K562 (cell line): ENCODE data around the gene SPATA13. TPM values are rescaled to one million over a fixed set of nuclear protein-coding genes. Genes with fewer than 3 reads are reported as not detected.

Source experiments
- ATAC-seq: fragments of 200-7000 bp; cut with Tn5 transposase; 3 replicates; pipeline ENCODE4 v1.9.1; 2020; ENCODE audit warnings: moderate library complexity
- BruUV-seq: library from RNA; stranded (reverse); fragments of 400-500 nt; replicated peaks from 2 replicates; lab custom pipeline; 2021; lab: Mats Ljungman, UMichigan
- CTCF ChIA-PET: fragments of 300-600 bp; formaldehyde crosslinking; extraction: SDS; loops from one replicate; lab custom pipeline; 2021; ENCODE audit warnings: low intra/inter-chr PET ratio; lab: Yijun Ruan, JAX
- POLR2A ChIA-PET: fragments of 300-600, 350-650 bp; sonication (Branson Sonifier 250); formaldehyde crosslinking; extraction: SDS; loops from one replicate; lab custom pipeline; 2021; ENCODE audit warnings: antibody characterized with exemption, inconsistent platforms; lab: Yijun Ruan, JAX
- DNase-seq, 4 experiments: peaks; one replicate each; pipeline versions ENCODE4 v3.0.0 to v3.0.0-alpha.2; 2011 to 2018; ENCODE audit warnings: low spot score in 3 of 4, mixed read lengths in 3 of 4; ENCODE audit errors: extremely low read depth in 1 of 4
- FAIRE-seq: peaks from 2 replicates; lab custom pipeline; 2011; peaks lifted over from hg19 to GRCh38; lab: Jason Lieb, UNC
- H2AFZ ChIP-seq: 2 replicates; pipeline ENCODE4 v1.6.0; 2011; ENCODE audit warnings: low read depth, low read length, control low read depth, inconsistent platforms
- H3K27ac ChIP-seq: fragments of 200-600 bp; 3 replicates; pipeline ENCODE4 v1.8.0; 2011; ENCODE audit warnings: low read depth, mild to moderate bottlenecking, control low read depth, inconsistent platforms, low read length, moderate library complexity, mixed read lengths; ENCODE audit errors: extremely low read depth
- H3K27me3 ChIP-seq, 2 experiments: fragments of 300-600 bp in 1 of 2; 2 replicates in 1 of 2; 3 replicates in 1 of 2; pipeline versions ENCODE4 v1.6.0 to v1.8.0; 2011; ENCODE audit warnings: inconsistent platforms in 2 of 2, low read length in 2 of 2, mild to moderate bottlenecking in 1 of 2, mixed read lengths in 1 of 2, moderate library complexity in 1 of 2; ENCODE audit not compliant: control insufficient read depth in 2 of 2, insufficient read depth in 2 of 2
- H3K36me3 ChIP-seq: fragments of 300-600 bp; 3 replicates; pipeline ENCODE4 v1.8.0; 2011; ENCODE audit warnings: mild to moderate bottlenecking, low read length, inconsistent platforms; ENCODE audit not compliant: control insufficient read depth, insufficient read depth
- H3K4me1 ChIP-seq, 2 experiments: fragments of 200-600 bp in 1 of 2; replicated peaks in 1 of 2; 2 replicates in 1 of 2; 3 replicates in 1 of 2; pipeline versions ENCODE4 v1.5.1 to v1.8.0; 2011; ENCODE audit warnings: inconsistent platforms in 2 of 2, low read length in 2 of 2, mild to moderate bottlenecking in 1 of 2, mixed read lengths in 1 of 2, moderate library complexity in 1 of 2; ENCODE audit not compliant: control insufficient read depth in 2 of 2, insufficient read depth in 2 of 2
- H3K4me2 ChIP-seq: 2 replicates; pipeline ENCODE4 v1.6.1; 2011; ENCODE audit warnings: low read length, control low read depth, inconsistent platforms, mixed read lengths; ENCODE audit not compliant: insufficient read depth
- H3K4me3 ChIP-seq: fragments of 200-600 bp; sonication (generic), shearing (Covaris generic); 2 replicates; pipeline ENCODE4 v1.5.1; 2016; ENCODE audit warnings: control low read depth, inconsistent platforms
- H3K79me2 ChIP-seq: fragments of 200-600 bp; 3 replicates; pipeline ENCODE4 v1.8.0; 2011; ENCODE audit warnings: low read length, inconsistent platforms; ENCODE audit not compliant: control insufficient read depth, insufficient read depth
- H3K9ac ChIP-seq, 2 experiments: 2 replicates each; pipeline versions ENCODE4 v1.6.0 to v1.6.1; 2011; ENCODE audit warnings: low read depth in 2 of 2, low read length in 2 of 2, control low read depth in 1 of 2, inconsistent platforms in 1 of 2, mild to moderate bottlenecking in 1 of 2, mixed read lengths in 1 of 2; ENCODE audit not compliant: insufficient read depth in 1 of 2
- H3K9me1 ChIP-seq: one replicate; pipeline ENCODE4 v1.6.0; 2011; ENCODE audit warnings: inconsistent platforms, mild to moderate bottlenecking, low read length, moderate library complexity; ENCODE audit not compliant: control insufficient read depth, insufficient read depth
- H3K9me3 ChIP-seq: replicated peaks from 2 replicates; pipeline ENCODE4 v1.5.1; 2011; ENCODE audit warnings: low read depth, low read length, inconsistent platforms; ENCODE audit not compliant: control insufficient read depth, insufficient read depth
- H4K20me1 ChIP-seq: replicated peaks from 2 replicates; pipeline ENCODE4 v1.6.1; 2011; ENCODE audit warnings: low read length, inconsistent platforms, mixed read lengths; ENCODE audit not compliant: control insufficient read depth, insufficient read depth
- CCAR2 ChIP-seq: fragments of 200-400 bp; formaldehyde crosslinking; IDR thresholded peaks from 2 replicates; pipeline ENCODE4 v1.6.1; 2017; ENCODE audit warnings: mild to moderate bottlenecking, low read depth, low read length
- CTBP1 ChIP-seq: fragments of 450-650 bp; IDR thresholded peaks from 2 replicates; pipeline ENCODE4 v1.6.1; 2016; ENCODE audit warnings: borderline replicate concordance
- ETV1 ChIP-seq: fragments of 450-650 bp; conservative IDR thresholded peaks from 2 replicates; pipeline ENCODE4 v1.6.1; 2016; ENCODE audit warnings: missing genetic modification characterization, control low read depth, low read depth, missing compliant biosample characterization
- FUS ChIP-seq: fragments of 200-400 bp; formaldehyde crosslinking; optimal IDR thresholded peaks from 2 replicates; pipeline ENCODE3; 2017; ENCODE audit warnings: low read depth, low read length
- GABPB2 ChIP-seq: fragments of 250-450 bp; sonication (Bioruptor Pico); conservative IDR thresholded peaks from 2 replicates; pipeline ENCODE4 v1.5.1; 2021; ENCODE audit warnings: mild to moderate bottlenecking
- HLTF ChIP-seq: fragments of 450-650 bp; IDR thresholded peaks from 2 replicates; pipeline ENCODE4 v1.6.1; 2016
- HNRNPK ChIP-seq: fragments of 200-400 bp; formaldehyde crosslinking; IDR thresholded peaks from one replicate; pipeline ENCODE4 v1.6.1; 2018; ENCODE audit warnings: mild to moderate bottlenecking, low read depth, low read length; ENCODE audit not compliant: poor library complexity, severe bottlenecking
- MED1 ChIP-seq: sonication (generic); formaldehyde crosslinking; IDR thresholded peaks from 2 replicates; pipeline ENCODE4 v1.8.1; 2023; ENCODE audit warnings: missing genetic modification reagents, borderline replicate concordance
- NCOA1 ChIP-seq: fragments of 450-650 bp; IDR thresholded peaks from 2 replicates; pipeline ENCODE4 v1.6.1; 2016; ENCODE audit warnings: low read depth
- RAD51 ChIP-seq: fragments of 450-650 bp; IDR thresholded peaks from 2 replicates; pipeline ENCODE4 v1.7.1; 2016; ENCODE audit warnings: low read depth, mild to moderate bottlenecking, borderline replicate concordance
- RBM25 ChIP-seq: fragments of 200-400 bp; formaldehyde crosslinking; IDR thresholded peaks from 2 replicates; pipeline ENCODE4 v1.6.1; 2018; ENCODE audit warnings: low read length, low read depth, moderate library complexity; ENCODE audit not compliant: severe bottlenecking
- SAP30 ChIP-seq: fragments of 200-600 bp; sonication (generic); IDR thresholded peaks from 2 replicates; pipeline ENCODE4 v1.6.1; 2012; ENCODE audit warnings: borderline replicate concordance, low read depth, mild to moderate bottlenecking, moderate library complexity, low read length, control low read depth, inconsistent platforms; ENCODE audit not compliant: insufficient read depth, poor library complexity, severe bottlenecking
- SMARCC2 ChIP-seq: fragments of 450-650 bp; IDR thresholded peaks from 2 replicates; pipeline ENCODE4 v1.6.1; 2017; ENCODE audit warnings: antibody characterized with exemption, moderate library complexity, mild to moderate bottlenecking, low read depth
- STAT5A ChIP-seq: IDR thresholded peaks from 2 replicates; pipeline ENCODE4 v1.6.1; 2012; ENCODE audit warnings: low read length, inconsistent platforms, borderline replicate concordance
- SUPT5H ChIP-seq: fragments of 450-650 bp; IDR thresholded peaks from 2 replicates; pipeline ENCODE4 v1.6.1; 2016
- XRCC3 ChIP-seq: fragments of 450-650 bp; IDR thresholded peaks from 2 replicates; pipeline ENCODE4 v1.6.1; 2017; ENCODE audit warnings: mild to moderate bottlenecking, moderate library complexity
- ZC3H4 ChIP-seq: sonication (generic); formaldehyde crosslinking; IDR thresholded peaks from 2 replicates; pipeline ENCODE4 v1.9.0; 2021; ENCODE audit warnings: missing genetic modification reagents, borderline replicate concordance
- ZNF143 ChIP-seq: sonication (generic); formaldehyde crosslinking; IDR thresholded peaks from 2 replicates; pipeline ENCODE4 v1.9.0; 2022; ENCODE audit warnings: mild to moderate bottlenecking, missing genetic modification reagents
- ZNF232 ChIP-seq: sonication (generic); formaldehyde crosslinking; IDR thresholded peaks from 2 replicates; pipeline ENCODE4 v1.8.0; 2022; ENCODE audit warnings: mild to moderate bottlenecking, missing genetic modification reagents
- ZNF24 ChIP-seq: fragments of 450-650 bp; IDR thresholded peaks from 2 replicates; pipeline ENCODE4 v1.6.1; 2016
- WGBS: fragments of 100-300 bp; shearing (Covaris generic); methylation state at CpG from one replicate; pipeline ENCODE4 v1.1.6; 2016; ENCODE audit warnings: low coverage, mixed read lengths; ENCODE audit not compliant: insufficient coverage; ENCODE audit errors: missing lambda C conversion rate; 5-methylcytosine and 5-hydroxymethylcytosine counted together
- in situ Hi-C: fragments of 300-500 bp; cut with MboI; formaldehyde crosslinking; loops from 4 replicates; pipeline ENCODE4 v1.15.0; 2018; ENCODE audit warnings: inconsistent platforms, mixed read lengths
- intact Hi-C: fragments of 100-400 bp; cut with micrococcal nuclease; formaldehyde crosslinking; loops from 2 replicates; pipeline ENCODE4 v1.14.2; 2022
- polyA plus RNA-seq, 8 experiments: library from polyadenylated mRNA; depleted of rRNA in 4 of 8; stranded (reverse) in 5 of 8; unstranded in 3 of 8; fragments of >200 nt; fragmentation: Nextera tagmentation in 2 of 8; fragmentation: Illumina TruSeq in 1 of 8; extraction: Ambion mirVana in 2 of 8; extraction: Trizol in 1 of 8; gene quantifications; 2 replicates each; pipeline versions ENCODE4 v1.2.1 to v1.2.3, GENCODE V29; 2011 to 2014; ENCODE audit warnings: inconsistent platforms in 1 of 8, missing spikeins in 1 of 8
- total RNA-seq, 7 experiments: library from RNA; depleted of rRNA in 6 of 7; stranded (reverse); fragments of >200 nt in 6 of 7; fragmentation: Illumina TruSeq in 2 of 7; extraction: Trizol in 2 of 7; gene quantifications; 2 replicates each; pipeline versions ENCODE4 v1.2.1 to v1.2.3, GENCODE V29; 2011 to 2021; ENCODE audit warnings: low replicate concordance in 1 of 7
- TF ChIP-seq, protein P1 (sequence below): fragments of 250-450 bp; sonication (Bioruptor Pico); IDR thresholded peaks from 2 replicates; pipeline ENCODE4 v1.8.0; 2022; ENCODE audit warnings: inconsistent platforms, mild to moderate bottlenecking, moderate library complexity, borderline replicate concordance

The SPATA13 gene
- total and polyA plus RNA-seq, 9 of the 15 experiments (the other 6 are each of a cell fraction or from before 2014, with no cell fraction given), result 0.08 to 0.99 (median 0.21) TPM; not detected in 2

DNA sequence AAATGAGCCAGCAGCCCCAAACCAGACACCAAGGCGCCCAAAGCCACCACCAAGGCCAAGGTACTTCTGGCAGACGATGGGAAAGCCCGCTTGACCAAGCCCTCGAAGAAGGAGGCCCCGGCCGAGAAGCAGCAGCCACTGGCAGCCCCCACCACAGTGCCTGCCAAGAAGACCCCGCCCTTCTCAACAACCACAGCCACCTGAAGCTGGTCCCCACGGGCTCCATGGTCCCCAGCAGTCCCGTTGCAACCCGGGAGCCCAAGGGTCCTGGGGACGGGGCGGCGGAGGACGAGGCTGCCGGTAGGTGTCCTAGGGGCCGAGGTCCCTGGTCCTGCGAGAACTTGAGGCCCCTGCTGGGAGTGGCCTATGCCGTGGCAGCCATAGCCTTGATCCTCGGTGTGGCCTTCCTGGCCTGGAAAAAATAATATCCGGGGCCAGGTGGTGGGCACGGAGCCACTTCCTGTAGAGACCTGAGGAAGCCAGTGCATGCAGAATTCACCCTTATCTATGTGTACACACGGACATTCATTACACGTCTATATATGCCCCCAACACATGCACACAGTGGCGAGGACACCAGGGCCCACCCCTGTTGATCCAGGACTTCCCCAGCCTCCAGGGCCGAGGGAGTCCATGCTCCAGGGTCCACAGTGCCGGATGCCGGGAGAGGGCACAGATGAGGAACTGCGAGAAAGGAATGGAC, 162.7 kb downstream of the SPATA13 start:
- CTCF ChIA-PET, result no interaction called here
- WGBS, result 2% methylated on average over 22 of the region's 28 CpGs
- intact Hi-C loops, result no loop called here

GRCh38 chr13:24323739-24324075, 163.2 kb downstream of the SPATA13 start:
- Histone ChIP-seq H3K4me1 (no peaks in the 10 kb centered on the region), H3K79me2 (no peaks in the 10 kb centered on the region), H3K9ac (no peak overlapping the region), H3K9me3 (no peaks in the 10 kb centered on the region), H4K20me1 (no peaks in the 10 kb centered on the region), H3K27me3 (no peaks in the 10 kb centered on the region; a peak in 1 of 5 replicates), H3K9me1 (no peaks in the 10 kb centered on the region), H3K4me2 (no peak overlapping the region), H3K4me3 (no peak overlapping the region), H2AFZ (no peak overlapping the region), H3K36me3 (no peaks in the 10 kb centered on the region), H3K27ac (no peak overlapping the region)
- WGBS, result 3% methylated on average over 4 of the region's 5 CpGs
- ATAC-seq (no peak), DNase-seq (no peak), FAIRE-seq (no peak)
- intact Hi-C loops (no loop called here), in situ Hi-C loops (no loop called here)
- CTCF ChIA-PET, result no interaction called here
- POLR2A ChIA-PET, result no interaction called here
- no TSS peak for BruUV-seq
- TF ChIP-seq, protein P1, sequence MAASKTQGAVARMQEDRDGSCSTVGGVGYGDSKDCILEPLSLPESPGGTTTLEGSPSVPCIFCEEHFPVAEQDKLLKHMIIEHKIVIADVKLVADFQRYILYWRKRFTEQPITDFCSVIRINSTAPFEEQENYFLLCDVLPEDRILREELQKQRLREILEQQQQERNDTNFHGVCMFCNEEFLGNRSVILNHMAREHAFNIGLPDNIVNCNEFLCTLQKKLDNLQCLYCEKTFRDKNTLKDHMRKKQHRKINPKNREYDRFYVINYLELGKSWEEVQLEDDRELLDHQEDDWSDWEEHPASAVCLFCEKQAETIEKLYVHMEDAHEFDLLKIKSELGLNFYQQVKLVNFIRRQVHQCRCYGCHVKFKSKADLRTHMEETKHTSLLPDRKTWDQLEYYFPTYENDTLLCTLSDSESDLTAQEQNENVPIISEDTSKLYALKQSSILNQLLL (CRISPR knock-in tag), result no peak
- TF ChIP-seq SUPT5H (no peak), CCAR2 (no peak), XRCC3 (no peak), GABPB2 (CRISPR knock-in tag) (no peak), ETV1 (tag) (no peak), HLTF (no peak), RBM25 (no peak), NCOA1 (no peak), ZNF143 (CRISPR knock-in tag) (no peak), ZNF24 (no peak), HNRNPK (no peak), SMARCC2 (no peak)

More for the DNA sequence above, 162.7 kb downstream of the SPATA13 start:
- no peaks in the 10 kb centered on the region for H3K9me3 ChIP-seq
- no peak overlapping the region for H3K4me2 ChIP-seq
- no peak overlapping the region for H2AFZ ChIP-seq
- in situ Hi-C loops, result no loop called here
- no peaks in the 10 kb centered on the region for H4K20me1 ChIP-seq
- no peak for TF ChIP-seq STAT5A
- no peak for TF ChIP-seq ZNF232 (CRISPR knock-in tag)
- TF ChIP-seq ZC3H4 (CRISPR knock-in tag), result no peak
- no peak for TF ChIP-seq MED1 (CRISPR knock-in tag)
- no peak for TF ChIP-seq RAD51
- TF ChIP-seq SAP30, result no peak
- TF ChIP-seq FUS, result no peak
- no peak for TF ChIP-seq CTBP1
- H3K27ac ChIP-seq, result no peak overlapping the region
- no peaks in the 10 kb centered on the region for H3K4me1 ChIP-seq
- H3K36me3 ChIP-seq, result no peaks in the 10 kb centered on the region
- no peaks in the 10 kb centered on the region for H3K79me2 ChIP-seq
- FAIRE-seq (no peak), DNase-seq (no peak), ATAC-seq (no peak)
- BruUV-seq, result no TSS peak
- POLR2A ChIA-PET, result no interaction called here
- no peaks in the 10 kb centered on the region; a peak in 1 of 5 replicates for H3K27me3 ChIP-seq
- H3K9ac ChIP-seq, result no peak overlapping the region
- no peak overlapping the region for H3K4me3 ChIP-seq
- no peaks in the 10 kb centered on the region for H3K9me1 ChIP-seq
